Breast epithelium (tissue), 4 donors: ENCODE results near the gene C16orf89. TPM values are rescaled to one million over a fixed set of nuclear protein-coding genes. Genes with fewer than 3 reads are reported as not detected.

Source experiments
- DNase-seq, 2 donors: peaks; one replicate each; pipeline ENCODE4 v3.0.0-alpha.2; 2019; ENCODE audit warnings: low spot score in 2 of 2
- H3K27ac ChIP-seq, 2 donors: fragments of 200-600 bp; sonication (generic) in 1 of 2; one replicate each; pipeline ENCODE4 v1.5.1; 2016 to 2019; ENCODE audit warnings: mild to moderate bottlenecking in 1 of 2
- H3K27me3 ChIP-seq, 2 donors: fragments of 200-600 bp; sonication (generic) in 1 of 2; one replicate each; pipeline versions ENCODE4 v1.5.1 to v1.6.0; 2017 to 2019; ENCODE audit warnings: control low read depth in 1 of 2, mild to moderate bottlenecking in 1 of 2
- H3K36me3 ChIP-seq: fragments of 200-600 bp; one replicate; pipeline ENCODE4 v1.5.1; 2019
- H3K4me1 ChIP-seq, 2 donors: fragments of 200-600 bp; sonication (generic); one replicate each; pipeline ENCODE4 v1.5.1; 2016 to 2019; ENCODE audit warnings: control low read depth in 1 of 2
- H3K4me3 ChIP-seq, 3 donors: fragments of 200-600 bp; sonication (generic); 1 replicate in 2 of 3; 2 replicates in 1 of 3; pipeline ENCODE4 v1.5.1; 2016 to 2019; ENCODE audit warnings: mild to moderate bottlenecking in 3 of 3, moderate library complexity in 2 of 3
- H3K9me3 ChIP-seq, 2 donors: fragments of 200-600 bp; sonication (generic) in 1 of 2; one replicate each; pipeline ENCODE4 v1.5.1; 2016 to 2019; ENCODE audit warnings: control low read depth in 1 of 2
- POLR2A ChIP-seq: fragments of 450-650 bp; IDR thresholded peaks from one replicate; pipeline ENCODE4 v1.6.1; 2016; ENCODE audit warnings: antibody characterized with exemption, mild to moderate bottlenecking, moderate library complexity
- POLR2AphosphoS5 ChIP-seq, 3 donors: sonication (generic); formaldehyde crosslinking; IDR thresholded peaks; one replicate each; pipeline ENCODE4 v1.6.1; 2017; ENCODE audit warnings: antibody characterized with exemption in 3 of 3
- intact Hi-C: fragments of 100-400 bp; cut with DNase I; formaldehyde crosslinking; loops from one replicate; pipeline ENCODE4 v1.15.1; 2023; ENCODE audit warnings: low total_unique reads
- total RNA-seq, 3 donors: library from RNA; depleted of rRNA; stranded (reverse); fragments of >200 nt; gene quantifications; one replicate each; pipeline ENCODE4 v1.1.0, GENCODE V29; 2016
- TF ChIP-seq, protein P1 (sequence below), 3 donors: fragments of 450-650 bp; IDR thresholded peaks; one replicate each; pipeline ENCODE4 v1.5.1; 2016 to 2017; ENCODE audit warnings: antibody characterized with exemption in 3 of 3, mild to moderate bottlenecking in 3 of 3, moderate library complexity in 3 of 3

The C16orf89 gene
- total RNA-seq, 3 donors from 2014 or later = 5.1 to 10.2 (median 6.4) TPM

DNA sequence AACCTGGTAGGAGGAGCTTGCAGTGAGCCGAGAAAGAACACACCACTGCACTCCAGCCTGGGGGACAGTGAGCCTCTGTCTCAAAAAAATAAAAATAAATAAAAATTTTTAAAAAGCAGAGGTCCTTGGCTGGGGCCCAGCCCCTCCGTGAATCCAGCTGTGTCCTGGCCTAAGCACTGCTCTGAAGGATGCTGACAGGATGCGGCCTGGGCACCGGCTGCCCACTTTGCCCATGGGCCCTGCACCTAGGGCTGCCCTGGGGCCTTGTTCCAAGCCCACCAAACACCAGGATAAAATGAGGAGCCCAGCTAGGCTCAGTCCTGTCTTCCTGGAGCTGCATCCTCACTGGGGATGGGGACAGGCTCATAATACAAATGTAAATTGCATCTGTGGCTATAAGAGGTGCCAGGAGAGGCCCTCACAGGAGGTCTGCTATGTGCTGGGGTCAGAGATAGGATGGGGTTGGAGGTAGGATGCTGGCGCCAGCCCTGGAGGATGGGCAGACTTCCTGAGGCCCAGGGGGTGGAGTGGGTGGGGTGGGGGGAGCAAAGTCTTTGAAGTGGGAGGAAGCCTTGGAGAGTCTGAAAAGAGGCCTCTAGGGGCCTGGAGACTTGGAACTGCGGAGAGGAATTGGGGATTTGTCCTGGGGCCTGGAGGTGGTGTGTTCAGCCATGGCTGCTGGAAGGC, 6.2 kb downstream of the C16orf89 start:
- Histone ChIP-seq H3K9me3 (no peaks in the 10 kb centered on the region), H3K4me3 (no peak overlapping the region), H3K36me3 (no peaks in the 10 kb centered on the region), H3K27ac (no peak overlapping the region), H3K27me3 (no peaks in the 10 kb centered on the region), H3K4me1 (no peaks in the 10 kb centered on the region)
- intact Hi-C loops = no loop called here
- TF ChIP-seq, protein P1, sequence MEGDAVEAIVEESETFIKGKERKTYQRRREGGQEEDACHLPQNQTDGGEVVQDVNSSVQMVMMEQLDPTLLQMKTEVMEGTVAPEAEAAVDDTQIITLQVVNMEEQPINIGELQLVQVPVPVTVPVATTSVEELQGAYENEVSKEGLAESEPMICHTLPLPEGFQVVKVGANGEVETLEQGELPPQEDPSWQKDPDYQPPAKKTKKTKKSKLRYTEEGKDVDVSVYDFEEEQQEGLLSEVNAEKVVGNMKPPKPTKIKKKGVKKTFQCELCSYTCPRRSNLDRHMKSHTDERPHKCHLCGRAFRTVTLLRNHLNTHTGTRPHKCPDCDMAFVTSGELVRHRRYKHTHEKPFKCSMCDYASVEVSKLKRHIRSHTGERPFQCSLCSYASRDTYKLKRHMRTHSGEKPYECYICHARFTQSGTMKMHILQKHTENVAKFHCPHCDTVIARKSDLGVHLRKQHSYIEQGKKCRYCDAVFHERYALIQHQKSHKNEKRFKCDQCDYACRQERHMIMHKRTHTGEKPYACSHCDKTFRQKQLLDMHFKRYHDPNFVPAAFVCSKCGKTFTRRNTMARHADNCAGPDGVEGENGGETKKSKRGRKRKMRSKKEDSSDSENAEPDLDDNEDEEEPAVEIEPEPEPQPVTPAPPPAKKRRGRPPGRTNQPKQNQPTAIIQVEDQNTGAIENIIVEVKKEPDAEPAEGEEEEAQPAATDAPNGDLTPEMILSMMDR (IDR thresholded peaks at IDR 0.05) = no peak
- no peak for TF ChIP-seq POLR2A
- no peak for TF ChIP-seq POLR2AphosphoS5 (IDR thresholded peaks at IDR 0.05)
- DNase-seq = no peak

DNA sequence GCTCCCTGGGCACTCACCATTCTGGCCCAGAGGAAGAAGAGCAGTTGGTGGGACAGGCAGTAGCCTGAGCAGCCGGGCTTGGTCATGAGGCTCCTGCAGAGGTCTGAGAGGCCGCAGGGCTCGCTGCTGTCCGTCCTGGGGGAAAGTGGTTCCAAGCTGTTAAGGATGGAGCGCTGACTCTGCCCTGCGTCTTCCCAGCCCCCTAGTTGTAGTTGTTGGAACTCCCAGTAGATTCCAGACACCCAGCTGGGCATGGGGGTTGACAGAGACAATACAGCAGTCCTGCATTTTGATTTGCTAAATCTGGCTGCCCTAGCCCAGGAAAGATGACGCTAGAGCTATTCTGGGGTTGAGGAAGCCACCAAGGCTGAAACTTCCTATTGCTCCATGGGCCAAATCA, 7.3 kb downstream of the C16orf89 start:
- Histone ChIP-seq H3K9me3 (no peaks in the 10 kb centered on the region), H3K27me3 (no peaks in the 10 kb centered on the region), H3K4me3 (no peak overlapping the region), H3K36me3 (no peaks in the 10 kb centered on the region), H3K27ac (no peak overlapping the region), H3K4me1 (no peaks in the 10 kb centered on the region)
- intact Hi-C loops = no loop called here
- DNase-seq = no peak
- no peak for TF ChIP-seq POLR2A
- no peak for TF ChIP-seq POLR2AphosphoS5 (IDR thresholded peaks at IDR 0.05)
- TF ChIP-seq, protein P1 (IDR thresholded peaks at IDR 0.05) = no peak

DNA sequence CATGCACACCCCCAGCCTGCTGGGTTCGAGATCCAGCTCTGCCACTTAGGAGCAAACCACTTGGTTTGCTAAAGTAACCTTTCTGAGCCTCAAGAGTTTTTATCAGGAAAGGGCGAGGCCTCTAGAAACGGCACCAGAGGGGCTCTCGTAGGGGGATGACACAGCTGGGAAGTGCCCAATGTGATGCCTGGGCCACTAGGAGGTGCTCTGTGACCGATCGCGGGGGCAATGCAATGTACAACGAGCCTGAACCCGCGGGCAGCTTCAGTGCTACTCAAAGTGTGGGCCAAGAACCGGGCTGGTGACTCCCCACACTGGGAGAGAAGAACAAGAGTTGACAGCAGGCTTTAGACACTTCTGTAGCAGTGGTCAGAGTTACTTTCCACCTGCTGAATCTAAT, 9.4 kb downstream of the C16orf89 start:
- DNase-seq = no peak
- no peaks in the 10 kb centered on the region for H3K9me3 ChIP-seq
- TF ChIP-seq POLR2A = no peak
- TF ChIP-seq, protein P1 (IDR thresholded peaks at IDR 0.05) = no peak
- TF ChIP-seq POLR2AphosphoS5 (IDR thresholded peaks at IDR 0.05) = no peak
- H3K27me3 ChIP-seq = no peaks in the 10 kb centered on the region
- no peaks in the 10 kb centered on the region for H3K4me1 ChIP-seq
- no peaks in the 10 kb centered on the region for H3K36me3 ChIP-seq
- no peak overlapping the region for H3K4me3 ChIP-seq
- no peak overlapping the region for H3K27ac ChIP-seq
- intact Hi-C loops = no loop called here

DNA sequence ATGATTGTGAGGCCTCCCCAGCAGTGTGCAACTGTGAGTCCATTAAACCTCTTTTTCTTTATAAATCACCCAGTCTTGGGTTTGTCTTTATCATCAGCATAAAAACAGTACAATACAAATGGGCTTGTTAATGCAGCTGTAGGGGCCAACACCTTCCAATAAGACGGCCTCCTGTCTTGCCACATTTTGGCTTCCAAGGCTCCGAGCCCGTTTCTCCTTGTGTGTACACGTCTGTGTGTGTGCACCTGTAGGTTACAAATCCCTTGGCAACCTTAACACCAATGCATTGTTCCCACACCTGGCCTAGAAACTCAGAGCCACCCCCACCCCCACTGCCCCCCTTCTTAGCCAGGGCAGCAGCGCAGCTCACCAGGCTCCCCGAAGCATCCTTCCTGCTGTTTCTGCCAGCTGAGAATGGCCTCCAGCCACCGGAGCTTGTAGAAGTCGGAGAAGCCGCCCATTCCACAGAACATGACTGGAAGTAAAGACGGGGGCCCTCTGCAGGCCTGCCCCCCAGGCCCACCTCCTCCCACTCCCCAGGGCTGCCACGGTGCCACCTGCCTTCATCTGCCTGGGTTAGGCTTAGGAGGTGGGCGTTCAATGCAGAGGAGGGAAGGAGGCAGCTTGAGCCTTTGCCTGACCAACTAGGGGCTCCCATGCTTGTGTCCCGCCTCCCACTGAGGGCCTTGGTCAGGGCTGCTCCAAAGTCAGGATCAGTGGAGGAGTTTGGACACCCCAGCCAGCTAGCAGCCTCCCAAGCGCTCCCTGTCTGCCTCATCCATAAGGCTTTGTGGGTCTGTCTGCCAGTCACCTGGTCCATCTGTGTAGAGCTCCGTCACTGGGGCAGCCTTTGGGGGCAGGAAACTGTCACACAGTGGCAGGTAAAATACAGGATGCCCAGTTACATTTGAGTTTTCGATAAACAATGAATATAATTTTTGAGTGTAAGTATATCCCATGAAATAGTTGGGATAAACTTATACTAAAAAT, 10.6 kb downstream of the C16orf89 start:
- no peaks in the 10 kb centered on the region for H3K4me1 ChIP-seq
- H3K4me3 ChIP-seq = no peak overlapping the region
- no peak overlapping the region for H3K27ac ChIP-seq
- no peaks in the 10 kb centered on the region for H3K36me3 ChIP-seq
- no peaks in the 10 kb centered on the region for H3K27me3 ChIP-seq
- H3K9me3 ChIP-seq = no peaks in the 10 kb centered on the region
- TF ChIP-seq, protein P1 (IDR thresholded peaks at IDR 0.05) = no peak
- no peak for TF ChIP-seq POLR2A
- TF ChIP-seq POLR2AphosphoS5 (IDR thresholded peaks at IDR 0.05) = no peak
- no peak for DNase-seq
- intact Hi-C loops = no loop called here

DNA sequence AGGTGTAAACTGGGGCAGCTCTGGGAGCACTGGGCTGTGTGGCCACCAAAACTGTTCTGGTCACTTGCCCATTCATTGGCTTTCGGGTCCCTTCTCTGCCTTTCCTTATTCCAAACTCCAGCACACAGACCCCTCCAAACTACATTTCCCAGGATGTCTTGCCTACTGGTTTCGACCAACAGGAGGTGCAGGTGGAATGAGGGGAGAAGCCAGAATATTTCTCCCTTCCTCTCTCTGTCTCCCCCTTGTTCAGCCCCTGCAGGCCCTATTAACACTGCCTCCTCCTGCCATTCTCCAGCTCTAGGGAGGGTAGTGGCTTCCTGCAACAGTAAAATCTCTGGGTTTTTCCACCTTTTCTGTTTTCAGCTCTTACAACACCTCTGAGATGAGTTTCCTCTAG, 18.8 kb downstream of the C16orf89 start:
- Histone ChIP-seq H3K4me3 (no peak overlapping the region), H3K9me3 (no peaks in the 10 kb centered on the region), H3K4me1 (no peaks in the 10 kb centered on the region), H3K36me3 (no peaks in the 10 kb centered on the region), H3K27ac (no peak overlapping the region), H3K27me3 (no peaks in the 10 kb centered on the region)
- no peak for TF ChIP-seq POLR2AphosphoS5 (IDR thresholded peaks at IDR 0.05)
- TF ChIP-seq, protein P1 (IDR thresholded peaks at IDR 0.05) = no peak
- no peak for TF ChIP-seq POLR2A
- DNase-seq = no peak
- intact Hi-C loops = loop anchor here (5.0 kb wide), 1 partner anchor 35 kb away; no protein-coding TSS in a partner anchor
